GM23338 (cell line): ENCODE measurements around the gene PDIA6. TPM values are rescaled to one million over a fixed set of nuclear protein-coding genes. Genes with fewer than 3 reads are reported as not detected.

Source experiments
- ATAC-seq: fragments of 200-7000 bp; cut with Tn5 transposase; 3 replicates; pipeline ENCODE4 v1.9.1; 2020
- DNase-seq: peaks from one replicate; pipeline ENCODE4 v3.0.0-alpha.2; 2015; ENCODE audit warnings: low spot score
- H2AFZ ChIP-seq: fragments of 200-600 bp; sonication (generic); 2 replicates; pipeline ENCODE4 v1.8.0; 2016; ENCODE audit warnings: antibody characterized with exemption, mild to moderate bottlenecking, moderate library complexity
- H3F3A ChIP-seq: fragments of 200-600 bp; sonication (generic); replicated peaks from 2 replicates; pipeline ENCODE4 v1.8.0; 2017; ENCODE audit warnings: antibody characterized with exemption, mixed run types, low read depth
- H3K27ac ChIP-seq: fragments of 200-600 bp; sonication (generic); 2 replicates; pipeline ENCODE4 v1.6.1; 2016; ENCODE audit warnings: low read depth
- H3K27me3 ChIP-seq: fragments of 200-600 bp; sonication (generic); 2 replicates; pipeline ENCODE4 v1.8.0; 2016; ENCODE audit warnings: mild to moderate bottlenecking, mixed run types, moderate library complexity; ENCODE audit not compliant: insufficient read depth
- H3K36me3 ChIP-seq: fragments of 200-600 bp; sonication (generic); 2 replicates; pipeline ENCODE4 v1.8.0; 2016; ENCODE audit warnings: mild to moderate bottlenecking; ENCODE audit not compliant: insufficient read depth
- H3K4me1 ChIP-seq: fragments of 200-600 bp; sonication (generic); 2 replicates; pipeline ENCODE4 v1.8.0; 2016; ENCODE audit warnings: mild to moderate bottlenecking, moderate library complexity; ENCODE audit not compliant: insufficient read depth
- H3K4me2 ChIP-seq: fragments of 200-600 bp; sonication (generic); 2 replicates; pipeline ENCODE4 v1.7.1; 2017; ENCODE audit warnings: mixed run types
- H3K4me3 ChIP-seq: fragments of 200-600 bp; sonication (generic); 2 replicates; pipeline ENCODE4 v1.6.1; 2016; ENCODE audit warnings: mixed run types
- H3K79me2 ChIP-seq: fragments of 200-600 bp; sonication (generic); replicated peaks from 2 replicates; pipeline ENCODE4 v1.8.0; 2017; ENCODE audit warnings: mild to moderate bottlenecking; ENCODE audit not compliant: insufficient read depth
- H3K9me2 ChIP-seq: fragments of 200-600 bp; sonication (generic); 2 replicates; pipeline ENCODE4 v1.8.0; 2017; ENCODE audit not compliant: insufficient read depth
- H4K20me1 ChIP-seq: fragments of 200-600 bp; sonication (generic); replicated peaks from 2 replicates; pipeline ENCODE4 v1.8.0; 2017; ENCODE audit warnings: mild to moderate bottlenecking; ENCODE audit not compliant: insufficient read depth
- H3K27ac Mint-ChIP-seq: 2 replicates; pipeline ENCODE4 v1.8.0; 2020; ENCODE audit warnings: inconsistent platforms, mild to moderate bottlenecking, moderate library complexity, mixed read lengths
- H3K27me3 Mint-ChIP-seq: 3 replicates; pipeline ENCODE4 v1.8.0; 2022; ENCODE audit warnings: low read depth, mild to moderate bottlenecking, moderate library complexity, mixed read lengths, inconsistent platforms; ENCODE audit not compliant: insufficient read depth, poor library complexity
- H3K36me3 Mint-ChIP-seq: 3 replicates; pipeline ENCODE4 v1.8.0; 2021; ENCODE audit warnings: low read depth, mild to moderate bottlenecking, inconsistent platforms, moderate library complexity, mixed read lengths
- H3K4me1 Mint-ChIP-seq: 3 replicates; pipeline ENCODE4 v1.8.0; 2020; ENCODE audit warnings: mild to moderate bottlenecking, inconsistent platforms, mixed read lengths
- H3K4me3 Mint-ChIP-seq: 3 replicates; pipeline ENCODE4 v1.8.0; 2021; ENCODE audit warnings: moderate library complexity, mild to moderate bottlenecking, inconsistent platforms, mixed read lengths
- H3K9me3 Mint-ChIP-seq: 3 replicates; pipeline ENCODE4 v1.8.0; 2020; ENCODE audit warnings: moderate library complexity, mild to moderate bottlenecking, inconsistent platforms, mixed read lengths
- CREB1 ChIP-seq: fragments of 250-450 bp; sonication (Bioruptor Pico); IDR thresholded peaks from 2 replicates; pipeline ENCODE4 v1.5.0; 2020; ENCODE audit warnings: low read depth, mild to moderate bottlenecking, moderate library complexity
- EZH2 ChIP-seq: fragments of 200-600 bp; sonication (generic); IDR thresholded peaks from one replicate; pipeline ENCODE4 v1.8.0; 2017; ENCODE audit warnings: antibody characterized with exemption, mild to moderate bottlenecking, low read depth; ENCODE audit not compliant: unreplicated experiment
- EZH2phosphoT487 ChIP-seq: fragments of 200-600 bp; sonication (generic); IDR thresholded peaks from one replicate; pipeline ENCODE4 v1.8.1; 2018; ENCODE audit warnings: antibody characterized with exemption; ENCODE audit not compliant: unreplicated experiment
- JUNB ChIP-seq: IDR thresholded peaks from one replicate; pipeline ENCODE4 v1.6.1; 2016; ENCODE audit warnings: antibody characterized with exemption; ENCODE audit not compliant: unreplicated experiment
- POLR2AphosphoS5 ChIP-seq: IDR thresholded peaks from 2 replicates; pipeline ENCODE4 v1.6.1; 2016; ENCODE audit warnings: antibody characterized with exemption, low read depth
- REST ChIP-seq: IDR thresholded peaks from one replicate; pipeline ENCODE4 v1.6.1; 2018; ENCODE audit warnings: antibody characterized with exemption; ENCODE audit not compliant: unreplicated experiment
- STAT1 ChIP-seq: IDR thresholded peaks from one replicate; pipeline ENCODE4 v1.6.1; 2016; ENCODE audit warnings: antibody characterized with exemption; ENCODE audit not compliant: unreplicated experiment
- ZNF114 ChIP-seq: fragments of 250-450 bp; sonication (Bioruptor Pico); IDR thresholded peaks from 2 replicates; pipeline ENCODE4 v1.5.0; 2020; ENCODE audit warnings: mild to moderate bottlenecking, moderate library complexity
- ZNF331 ChIP-seq: fragments of 250-450 bp; sonication (Bioruptor Pico); IDR thresholded peaks from 2 replicates; pipeline ENCODE4 v1.5.0; 2020; ENCODE audit warnings: low read depth, mild to moderate bottlenecking, moderate library complexity
- polyA plus RNA-seq: library from polyadenylated mRNA; unstranded; fragments of >200 nt; fragmentation: Nextera tagmentation; extraction: Ambion mirVana; gene quantifications from 2 replicates; pipeline ENCODE4 v1.2.1, GENCODE V29; 2016
- total RNA-seq: library from RNA; depleted of rRNA; stranded (reverse); fragments of >200 nt; shearing (Covaris generic); gene quantifications from 2 replicates; pipeline ENCODE4 v1.2.3, GENCODE V29; 2014
- TF ChIP-seq, protein P1 (sequence below), 2 experiments: fragments of 200-600 bp in 1 of 2; sonication (generic) in 1 of 2; conservative IDR thresholded peaks; 2 replicates each; pipeline versions ENCODE4 v1.5.1 to v1.6.1; 2016 to 2017; ENCODE audit warnings: antibody characterized with exemption in 2 of 2, low read depth in 2 of 2, mild to moderate bottlenecking in 2 of 2, moderate library complexity in 1 of 2

Gene PDIA6
- total and polyA plus RNA-seq, 2 experiments from 2014 or later: 331 to 382 TPM

- H3K36me3 Mint-ChIP-seq: no peaks in the 10 kb centered on the region
- Histone ChIP-seq H3K27me3 (no peaks in the 10 kb centered on the region), H3K9me2 (no peaks in the 10 kb centered on the region), H3K79me2 (no peaks in the 10 kb centered on the region), H2AFZ (peak overlapping the region; percentile 43; the same call in 1 of the 2 replicates), H3K4me3 (no peak overlapping the region), H3F3A (no peaks in the 10 kb centered on the region), H3K27ac (no peak overlapping the region), H3K4me1 (peaks cover 8% of the 10 kb centered on the region; the same call in 1 of the 2 replicates), H3K4me2 (no peak overlapping the region), H4K20me1 (no peaks in the 10 kb centered on the region), H3K36me3 (no peaks in the 10 kb centered on the region)
- H3K27ac Mint-ChIP-seq: no peak overlapping the region
- H3K4me1 Mint-ChIP-seq: peaks cover 17% of the 10 kb centered on the region
- TF ChIP-seq ZNF331 (CRISPR knock-in tag) (no peak), REST (no peak), ZNF114 (CRISPR knock-in tag) (no peak), CREB1 (CRISPR knock-in tag) (no peak), STAT1 (no peak), JUNB (no peak), POLR2AphosphoS5 (no peak), EZH2 (no peak), EZH2phosphoT487 (no peak)
- TF ChIP-seq, protein P1, sequence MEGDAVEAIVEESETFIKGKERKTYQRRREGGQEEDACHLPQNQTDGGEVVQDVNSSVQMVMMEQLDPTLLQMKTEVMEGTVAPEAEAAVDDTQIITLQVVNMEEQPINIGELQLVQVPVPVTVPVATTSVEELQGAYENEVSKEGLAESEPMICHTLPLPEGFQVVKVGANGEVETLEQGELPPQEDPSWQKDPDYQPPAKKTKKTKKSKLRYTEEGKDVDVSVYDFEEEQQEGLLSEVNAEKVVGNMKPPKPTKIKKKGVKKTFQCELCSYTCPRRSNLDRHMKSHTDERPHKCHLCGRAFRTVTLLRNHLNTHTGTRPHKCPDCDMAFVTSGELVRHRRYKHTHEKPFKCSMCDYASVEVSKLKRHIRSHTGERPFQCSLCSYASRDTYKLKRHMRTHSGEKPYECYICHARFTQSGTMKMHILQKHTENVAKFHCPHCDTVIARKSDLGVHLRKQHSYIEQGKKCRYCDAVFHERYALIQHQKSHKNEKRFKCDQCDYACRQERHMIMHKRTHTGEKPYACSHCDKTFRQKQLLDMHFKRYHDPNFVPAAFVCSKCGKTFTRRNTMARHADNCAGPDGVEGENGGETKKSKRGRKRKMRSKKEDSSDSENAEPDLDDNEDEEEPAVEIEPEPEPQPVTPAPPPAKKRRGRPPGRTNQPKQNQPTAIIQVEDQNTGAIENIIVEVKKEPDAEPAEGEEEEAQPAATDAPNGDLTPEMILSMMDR (conservative IDR thresholded peaks at IDR 0.05; ENCODE audit: low read depth in 2 of 2): no peak
- peaks cover 21% of the 10 kb centered on the region for H3K27me3 Mint-ChIP-seq
- DNase-seq (no peak), ATAC-seq (no peak)
- peaks cover 3% of the 10 kb centered on the region; the same call in 1 of the 3 replicates for H3K9me3 Mint-ChIP-seq
- H3K4me3 Mint-ChIP-seq: no peak overlapping the region
These were observed 18.2 kb upstream of the PDIA6 start for GRCh38 chr2:10830641-10831399.
